Trophoblast cell (in vitro differentiated cells and primary cell): ENCODE results near the gene SPRY2.
"Not testable (repeated sequence)": the region's sequence is repeated elsewhere in the genome, so short reads cannot be mapped to it uniquely, and the experiment has no call there.

Experiments used
- DNase-seq, 2 donors: peaks; one replicate each; pipeline ENCODE4 v3.0.0-alpha.2; 2016
- H2AFZ ChIP-seq: 2 replicates; pipeline ENCODE4 v1.6.1; 2013; ENCODE audit warnings: low read length, moderate library complexity, mild to moderate bottlenecking; ENCODE audit not compliant: insufficient read depth, poor library complexity
- H2AK5ac ChIP-seq: 2 replicates; pipeline ENCODE4 v1.6.1; 2013; ENCODE audit warnings: mild to moderate bottlenecking, low read length
- H2BK120ac ChIP-seq: 2 replicates; pipeline ENCODE4 v1.6.1; 2013; ENCODE audit warnings: low read length, mild to moderate bottlenecking, moderate library complexity; ENCODE audit not compliant: insufficient read depth, poor library complexity
- H2BK12ac ChIP-seq: 2 replicates; pipeline ENCODE4 v1.6.1; 2013; ENCODE audit warnings: mild to moderate bottlenecking, low read length, moderate library complexity
- H2BK5ac ChIP-seq: 2 replicates; pipeline ENCODE4 v1.6.1; 2013; ENCODE audit warnings: low read length, low read depth, moderate library complexity, mild to moderate bottlenecking; ENCODE audit not compliant: poor library complexity
- H3K14ac ChIP-seq: 2 replicates; pipeline ENCODE4 v1.6.1; 2013; ENCODE audit warnings: mild to moderate bottlenecking, low read length
- H3K18ac ChIP-seq: 2 replicates; pipeline ENCODE4 v1.6.1; 2013; ENCODE audit warnings: mild to moderate bottlenecking, low read length
- H3K23ac ChIP-seq: 2 replicates; pipeline ENCODE4 v1.6.1; 2013; ENCODE audit warnings: low read length
- H3K27ac ChIP-seq: 2 replicates; pipeline ENCODE4 v1.5.1; 2013; ENCODE audit warnings: low read depth, mild to moderate bottlenecking, inconsistent platforms, low read length, moderate library complexity
- H3K27me3 ChIP-seq: 2 replicates; pipeline ENCODE4 v1.6.1; 2013; ENCODE audit warnings: inconsistent platforms, mild to moderate bottlenecking, low read length, moderate library complexity; ENCODE audit not compliant: insufficient read depth
- H3K36me3 ChIP-seq, 2 experiments: 1 replicate in 1 of 2; 2 replicates in 1 of 2; pipeline ENCODE4 v1.6.1; 2013; ENCODE audit warnings: low read length in 2 of 2, mild to moderate bottlenecking in 2 of 2, moderate library complexity in 1 of 2; ENCODE audit not compliant: insufficient read depth in 2 of 2, control insufficient read depth in 1 of 2
- H3K4ac ChIP-seq: 2 replicates; pipeline ENCODE4 v1.6.1; 2013; ENCODE audit warnings: low read depth, mild to moderate bottlenecking, low read length, moderate library complexity
- H3K4me1 ChIP-seq, 2 experiments: 1 replicate in 1 of 2; 2 replicates in 1 of 2; pipeline ENCODE4 v1.6.1; 2013; ENCODE audit warnings: low read length in 2 of 2, mild to moderate bottlenecking in 2 of 2, moderate library complexity in 1 of 2; ENCODE audit not compliant: insufficient read depth in 2 of 2, control insufficient read depth in 1 of 2
- H3K4me2 ChIP-seq: 2 replicates; pipeline ENCODE4 v1.6.1; 2013; ENCODE audit warnings: inconsistent platforms, mild to moderate bottlenecking, low read length, moderate library complexity
- H3K4me3 ChIP-seq: 2 replicates; pipeline ENCODE4 v1.5.1; 2013; ENCODE audit warnings: mild to moderate bottlenecking, low read depth, low read length, inconsistent platforms
- H3K79me1 ChIP-seq: one replicate; pipeline ENCODE4 v1.6.1; 2013; ENCODE audit warnings: low read length
- H3K79me2 ChIP-seq: 2 replicates; pipeline ENCODE4 v1.6.1; 2013; ENCODE audit warnings: low read length, mild to moderate bottlenecking; ENCODE audit not compliant: control insufficient read depth, insufficient read depth, poor library complexity
- H3K9ac ChIP-seq: 2 replicates; pipeline ENCODE4 v1.6.1; 2013; ENCODE audit warnings: mild to moderate bottlenecking, low read length
- H3K9me3 ChIP-seq: 2 replicates; pipeline ENCODE4 v1.6.1; 2013; ENCODE audit warnings: low read depth, mild to moderate bottlenecking, control low read depth, inconsistent platforms, low read length; ENCODE audit not compliant: insufficient read depth
- H4K12ac ChIP-seq: 2 replicates; pipeline ENCODE4 v1.6.1; 2013; ENCODE audit warnings: low read depth, mild to moderate bottlenecking, low read length, moderate library complexity
- H4K8ac ChIP-seq: 2 replicates; pipeline ENCODE4 v1.6.1; 2013; ENCODE audit warnings: low read depth, mild to moderate bottlenecking, low read length, moderate library complexity
- H4K91ac ChIP-seq: one replicate; pipeline ENCODE4 v1.6.1; 2013; ENCODE audit warnings: low read depth, mild to moderate bottlenecking, low read length, moderate library complexity
- WGBS: extraction: QIAGEN DNeasy Blood & Tissue Kit; methylation state at CpG from one replicate; pipeline ENCODE4 v1.1.7; 2013; ENCODE audit warnings: missing lambda C conversion rate; ENCODE audit not compliant: insufficient read length, insufficient coverage; ENCODE audit errors: extremely low coverage; 5-methylcytosine and 5-hydroxymethylcytosine counted together

The SPRY2 gene

GRCh38 chr13:80348750-80349149 is 7.8 kb upstream of the SPRY2 start:
- no peak for DNase-seq
- WGBS, result no CpG with 5 or more reads among the region's 6 CpGs
- H4K91ac ChIP-seq, result no peak overlapping the region

GRCh38 chr13:80348314-80348713 is 7.4 kb upstream of the SPRY2 start:
- Histone ChIP-seq H4K91ac (no peak overlapping the region), H3K27me3 (no peaks in the 10 kb centered on the region), H3K79me2 (no peaks in the 10 kb centered on the region), H2BK120ac (no peak overlapping the region), H4K8ac (no peak overlapping the region), H2BK12ac (no peak overlapping the region), H3K4ac (no peak overlapping the region), H3K4me3 (no peak overlapping the region), H3K79me1 (no peaks in the 10 kb centered on the region), H3K9ac (no peak overlapping the region), H2AFZ (no peak overlapping the region), H3K18ac (no peak overlapping the region), H4K12ac (no peak overlapping the region), H2BK5ac (no peak overlapping the region), H3K4me2 (no peak overlapping the region), H2AK5ac (no peak overlapping the region), H3K9me3 (no peaks in the 10 kb centered on the region), H3K14ac (no peak overlapping the region), H3K36me3 (no peaks in the 10 kb centered on the region), H3K4me1 (no peaks in the 10 kb centered on the region), H3K23ac (no peak overlapping the region), H3K27ac (no peak overlapping the region)
- DNase-seq, result no peak

More at GRCh38 chr13:80348750-80349149, 7.8 kb upstream of the SPRY2 start:
- H3K4me1 ChIP-seq, result no peaks in the 10 kb centered on the region
- no peak overlapping the region for H2BK120ac ChIP-seq
- no peak overlapping the region for H2AK5ac ChIP-seq
- no peak overlapping the region for H2AFZ ChIP-seq
- H3K9ac ChIP-seq, result no peak overlapping the region
- H3K9me3 ChIP-seq, result no peaks in the 10 kb centered on the region
- no peak overlapping the region for H3K4me3 ChIP-seq
- H3K27me3 ChIP-seq, result no peaks in the 10 kb centered on the region
- no peak overlapping the region for H4K12ac ChIP-seq
- no peak overlapping the region for H2BK12ac ChIP-seq
- no peak overlapping the region for H3K27ac ChIP-seq
- H3K23ac ChIP-seq, result no peak overlapping the region
- no peak overlapping the region for H3K4me2 ChIP-seq
- no peaks in the 10 kb centered on the region for H3K36me3 ChIP-seq
- H3K79me2 ChIP-seq, result no peaks in the 10 kb centered on the region
- no peak overlapping the region for H3K4ac ChIP-seq
- no peak overlapping the region for H4K8ac ChIP-seq
- H3K79me1 ChIP-seq, result no peaks in the 10 kb centered on the region
- no peak overlapping the region for H3K14ac ChIP-seq
- no peak overlapping the region for H3K18ac ChIP-seq
- H2BK5ac ChIP-seq, result no peak overlapping the region

- H2BK12ac ChIP-seq, result no peak overlapping the region
- WGBS, result no CpG with 5 or more reads among the region's 8 CpGs
- H3K36me3 ChIP-seq, result no peaks in the 10 kb centered on the region
- no peak overlapping the region for H3K4ac ChIP-seq
- H3K9me3 ChIP-seq, result no peaks in the 10 kb centered on the region
- no peak overlapping the region for H2BK120ac ChIP-seq
- no peak overlapping the region for H2BK5ac ChIP-seq
- H3K27me3 ChIP-seq, result no peaks in the 10 kb centered on the region
- no peak overlapping the region for H3K23ac ChIP-seq
- peaks cover 2% of the 10 kb centered on the region for H3K79me2 ChIP-seq
- peaks cover 6% of the 10 kb centered on the region for H3K79me1 ChIP-seq
- H3K4me2 ChIP-seq, result no peak overlapping the region
- no peak overlapping the region for H2AK5ac ChIP-seq
- DNase-seq, result no peak
- no peak overlapping the region for H2AFZ ChIP-seq
- H3K9ac ChIP-seq, result no peak overlapping the region
- H3K27ac ChIP-seq, result no peak overlapping the region
- H4K8ac ChIP-seq, result no peak overlapping the region
- H3K18ac ChIP-seq, result no peak overlapping the region
- H4K12ac ChIP-seq, result no peak overlapping the region
- H3K14ac ChIP-seq, result no peak overlapping the region
- H3K4me1 ChIP-seq, result peaks cover 0 to 3% of the 10 kb centered on the region in 2 experiments
- no peak overlapping the region for H4K91ac ChIP-seq
- no peak overlapping the region for H3K4me3 ChIP-seq
Observed at GRCh38 chr13:80345771-80346510, 5.0 kb upstream of the SPRY2 start.

- H3K23ac ChIP-seq, H3K27ac ChIP-seq, H3K14ac ChIP-seq, H4K91ac ChIP-seq, H3K4ac ChIP-seq, H2BK120ac ChIP-seq, H4K8ac ChIP-seq, H3K9ac ChIP-seq, H3K36me3 ChIP-seq, H2AFZ ChIP-seq, H3K27me3 ChIP-seq, H2BK5ac ChIP-seq, H3K18ac ChIP-seq, H2BK12ac ChIP-seq, H2AK5ac ChIP-seq, H3K4me1 ChIP-seq, DNase-seq, H3K4me2 ChIP-seq, H3K9me3 ChIP-seq, H3K4me3 ChIP-seq, H4K12ac ChIP-seq: not testable (repeated sequence)
- Histone ChIP-seq H3K79me1 (peaks cover 20% of the 10 kb centered on the region), H3K79me2 (peaks cover 18% of the 10 kb centered on the region)
- WGBS, result no CpG with 5 or more reads among the region's 11 CpGs
Observed at GRCh38 chr13:80344032-80344431, 3.1 kb upstream of the SPRY2 start.
